SK-N-SH (cell line): ENCODE data around the gene TGFBR3L. TPM values are rescaled to one million over a fixed set of nuclear protein-coding genes. Genes with fewer than 3 reads are reported as not detected.
"Not testable (repeated sequence)": the region's sequence is repeated elsewhere in the genome, so short reads cannot be mapped to it uniquely, and the experiment has no call there.

Source experiments
- CTCF ChIA-PET: fragments of 300-600, 350-600 bp; formaldehyde crosslinking; extraction: SDS; loops from one replicate; lab custom pipeline; 2021; lab: Yijun Ruan, JAX
- POLR2A ChIA-PET: fragments of 350-600 bp; sonication (Branson Sonifier 250); formaldehyde crosslinking; extraction: SDS; loops from one replicate; lab custom pipeline; 2020; ENCODE audit warnings: antibody characterized with exemption, inconsistent platforms; lab: Yijun Ruan, JAX
- DNase-seq: peaks from one replicate; pipeline ENCODE4 v3.0.0; 2012
- H2AFZ ChIP-seq: fragments of 200-600 bp; sonication (generic); 2 replicates; pipeline ENCODE4 v1.8.1; 2016; ENCODE audit warnings: antibody characterized with exemption, mild to moderate bottlenecking, low read depth
- H3F3A ChIP-seq: fragments of 200-600 bp; sonication (generic); replicated peaks from 2 replicates; pipeline ENCODE3; 2016; ENCODE audit warnings: antibody characterized with exemption, mild to moderate bottlenecking; ENCODE audit not compliant: insufficient read depth
- H3K27ac ChIP-seq, 2 experiments: fragments of 200-500 bp in 1 of 2; fragments of 200-600 bp in 1 of 2; sonication (Bioruptor generic) in 1 of 2; sonication (generic), shearing (Covaris generic) in 1 of 2; 2 replicates each; pipeline versions ENCODE4 v1.5.1 to v1.6.1; 2014 to 2016; ENCODE audit warnings: low read depth in 2 of 2, inconsistent platforms in 1 of 2, low read length in 1 of 2, mild to moderate bottlenecking in 1 of 2, mixed read lengths in 1 of 2
- H3K27me3 ChIP-seq: fragments of 200-600 bp; sonication (generic), shearing (Covaris generic); 2 replicates; pipeline ENCODE4 v1.6.1; 2016; ENCODE audit warnings: mixed run types; ENCODE audit not compliant: insufficient read depth
- H3K36me3 ChIP-seq, 2 experiments: fragments of 200-500 bp in 1 of 2; fragments of 200-600 bp in 1 of 2; sonication (Bioruptor generic) in 1 of 2; sonication (generic) in 1 of 2; replicated peaks in 1 of 2; 2 replicates each; pipeline versions ENCODE3 to v1.5.1; 2014 to 2016; ENCODE audit warnings: low read length in 1 of 2, mild to moderate bottlenecking in 1 of 2; ENCODE audit not compliant: insufficient read depth in 2 of 2, control insufficient read depth in 1 of 2
- H3K4me1 ChIP-seq, 2 experiments: fragments of 200-500 bp in 1 of 2; fragments of 200-600 bp in 1 of 2; sonication (Bioruptor generic) in 1 of 2; sonication (generic), shearing (Covaris generic) in 1 of 2; 2 replicates each; pipeline versions ENCODE4 v1.5.1 to v1.6.1; 2014 to 2016; ENCODE audit warnings: low read depth in 1 of 2, low read length in 1 of 2, mixed run types in 1 of 2; ENCODE audit not compliant: insufficient read depth in 2 of 2, control insufficient read depth in 1 of 2
- H3K4me2 ChIP-seq: fragments of 200-600 bp; sonication (generic), shearing (Covaris generic); 2 replicates; pipeline ENCODE4 v1.6.1; 2017; ENCODE audit warnings: mixed run types
- H3K4me3 ChIP-seq, 2 experiments: fragments of 200-500 bp in 1 of 2; fragments of 200-600 bp in 1 of 2; sonication (Bioruptor generic) in 1 of 2; sonication (generic), shearing (Covaris generic) in 1 of 2; 2 replicates each; pipeline versions ENCODE4 v1.5.1 to v1.8.1; 2014 to 2016; ENCODE audit warnings: low read depth in 2 of 2, inconsistent platforms in 1 of 2, low read length in 1 of 2, mild to moderate bottlenecking in 1 of 2, mixed read lengths in 1 of 2, moderate library complexity in 1 of 2
- H3K79me2 ChIP-seq: fragments of 200-600 bp; sonication (generic); 2 replicates; pipeline ENCODE4 v1.8.1; 2017; ENCODE audit warnings: mild to moderate bottlenecking; ENCODE audit not compliant: insufficient read depth
- H3K9ac ChIP-seq: fragments of 200-600 bp; sonication (generic); 2 replicates; pipeline ENCODE4 v1.6.1; 2017; ENCODE audit warnings: mixed run types
- H3K9me2 ChIP-seq: fragments of 200-600 bp; sonication (generic); 2 replicates; pipeline ENCODE4 v1.6.1; 2017; ENCODE audit warnings: mixed run types
- H3K9me3 ChIP-seq: fragments of 200-600 bp; sonication (generic); 2 replicates; pipeline ENCODE4 v1.6.1; 2017; ENCODE audit warnings: mixed run types, mild to moderate bottlenecking, moderate library complexity
- H4K20me1 ChIP-seq: fragments of 200-600 bp; sonication (generic); 2 replicates; pipeline ENCODE4 v1.6.1; 2017; ENCODE audit warnings: mild to moderate bottlenecking, mixed run types; ENCODE audit not compliant: insufficient read depth
- EP300 ChIP-seq, 2 experiments: IDR thresholded peaks; 2 replicates each; pipeline versions ENCODE4 v1.4.0 to v1.6.1; 2012; ENCODE audit warnings: borderline replicate concordance in 1 of 2, low read depth in 1 of 2, low read length in 1 of 2
- JUND ChIP-seq: IDR thresholded peaks from 2 replicates; pipeline ENCODE4 v1.4.0; 2012
- MEF2A ChIP-seq: IDR thresholded peaks from 2 replicates; pipeline ENCODE4 v1.4.0; 2012; ENCODE audit warnings: low read depth, borderline replicate concordance
- MXI1 ChIP-seq: IDR thresholded peaks from 2 replicates; pipeline ENCODE4 v1.6.1; 2012; ENCODE audit warnings: mild to moderate bottlenecking, low read depth, low read length, improper control_type of control experiment
- NFIC ChIP-seq: IDR thresholded peaks from 2 replicates; pipeline ENCODE4 v1.4.0; 2012; ENCODE audit warnings: borderline replicate concordance
- NRF1 ChIP-seq: IDR thresholded peaks from 2 replicates; pipeline ENCODE4 v1.6.1; 2012; ENCODE audit warnings: low read depth, mild to moderate bottlenecking, low read length
- POLR2AphosphoS5 ChIP-seq: IDR thresholded peaks from 2 replicates; pipeline ENCODE4 v1.6.1; 2012; ENCODE audit warnings: low read depth, low read length
- RFX5 ChIP-seq: IDR thresholded peaks from 2 replicates; pipeline ENCODE4 v1.6.1; 2012; ENCODE audit warnings: mild to moderate bottlenecking, improper control_type of control experiment, low read length
- RXRA ChIP-seq: IDR thresholded peaks from 2 replicates; pipeline ENCODE4 v1.4.0; 2012; ENCODE audit warnings: low read depth, mild to moderate bottlenecking, borderline replicate concordance
- SMC3 ChIP-seq: IDR thresholded peaks from 2 replicates; pipeline ENCODE4 v1.6.1; 2012; ENCODE audit warnings: low read depth, low read length, improper control_type of control experiment
- TAF1 ChIP-seq: IDR thresholded peaks from 2 replicates; pipeline ENCODE4 v1.6.1; 2012; ENCODE audit warnings: low read depth, mild to moderate bottlenecking, low read length, moderate library complexity, borderline replicate concordance
- YY1 ChIP-seq: IDR thresholded peaks from 2 replicates; pipeline ENCODE4 v1.4.0; 2012; ENCODE audit warnings: low read depth, mild to moderate bottlenecking
- WGBS: methylation state at CpG from one replicate; pipeline ENCODE4 v1.1.6; 2017; ENCODE audit warnings: low lambda C conversion rate; 5-methylcytosine and 5-hydroxymethylcytosine counted together
- polyA plus RNA-seq, 3 experiments: library from polyadenylated mRNA; depleted of rRNA; stranded (reverse); fragments of >200 nt; gene quantifications; 2 replicates each; pipeline ENCODE4 v1.2.3, GENCODE V29; 2012
- TF ChIP-seq, protein P1 (sequence below): fragments of 150-350 bp; IDR thresholded peaks from 2 replicates; pipeline ENCODE4 v1.6.1; 2017; ENCODE audit warnings: antibody characterized with exemption, low read length, low read depth, borderline replicate concordance
- TF ChIP-seq, protein P2 (sequence below): fragments of 200-600 bp; sonication (generic); IDR thresholded peaks from 2 replicates; pipeline ENCODE4 v1.6.1; 2017; ENCODE audit warnings: antibody characterized with exemption, mild to moderate bottlenecking, moderate library complexity
- TF ChIP-seq, protein P3 (sequence below): IDR thresholded peaks from 2 replicates; pipeline ENCODE4; 2012
- TF ChIP-seq, protein P4 (sequence below): fragments of 150-350 bp; IDR thresholded peaks from 2 replicates; pipeline ENCODE4 v1.6.1; 2016; ENCODE audit warnings: mild to moderate bottlenecking, low read depth, low read length

Gene TGFBR3L
- polyA plus RNA-seq, 1 of the 3 experiments (the other 2 are of a cell fraction) = 0.87 TPM

DNA sequence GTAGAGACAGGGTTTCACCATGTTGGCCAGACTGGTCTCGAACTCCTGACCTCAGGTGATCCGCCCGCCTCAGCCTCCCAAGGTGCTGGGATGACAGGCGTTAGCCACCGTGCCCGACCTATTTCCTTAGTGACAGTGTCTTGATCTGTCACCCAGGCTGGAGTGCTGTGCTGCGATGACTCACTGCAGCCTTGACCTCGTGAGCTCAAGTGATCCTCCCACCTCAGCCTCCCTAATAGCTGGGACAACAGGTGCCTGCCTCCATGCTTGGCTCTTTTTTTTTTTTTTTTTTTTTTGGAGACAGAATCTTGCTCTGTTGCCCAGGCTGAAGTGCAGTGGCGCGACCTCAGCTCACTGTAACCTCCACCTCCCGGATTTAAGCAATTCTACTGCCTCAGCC, 15.4 kb downstream of the TGFBR3L start:
- peak overlapping the region; percentile 73; the same call in 1 of the 2 replicates for H3K9ac ChIP-seq
- not testable (repeated sequence) for DNase-seq, H3K9me3 ChIP-seq, H3K79me2 ChIP-seq, H3K4me3 ChIP-seq, H4K20me1 ChIP-seq, H2AFZ ChIP-seq, H3K9me2 ChIP-seq, H3K27me3 ChIP-seq
- peaks cover 36 to 38% of the 10 kb centered on the region in 2 experiments for H3K4me1 ChIP-seq
- H3K36me3 ChIP-seq = peaks cover 17 to 38% of the 10 kb centered on the region in 2 experiments
- ChIA-PET CTCF (interaction anchor here (1.7 to 6.7 kb wide), 3 partner anchors 11 to 72 kb away, joined by 4 to 69 read pairs (median 36); partner anchors contain the start of genes SNAPC2 and TIMM44), POLR2A (interaction anchor here (0.6 kb wide), 1 partner anchor 218 kb away, joined by 4 read pairs; no protein-coding TSS in a partner anchor)
- peaks cover 37% of the 10 kb centered on the region for H3F3A ChIP-seq
- peak overlapping the region; percentile 90 for H3K4me2 ChIP-seq
- H3K27ac ChIP-seq = peak overlapping the region in 1 of 2 experiments; percentile 99; a peak in 2 of 4 replicates
- 86% methylated on average over 11 of the region's 11 CpGs for WGBS

DNA sequence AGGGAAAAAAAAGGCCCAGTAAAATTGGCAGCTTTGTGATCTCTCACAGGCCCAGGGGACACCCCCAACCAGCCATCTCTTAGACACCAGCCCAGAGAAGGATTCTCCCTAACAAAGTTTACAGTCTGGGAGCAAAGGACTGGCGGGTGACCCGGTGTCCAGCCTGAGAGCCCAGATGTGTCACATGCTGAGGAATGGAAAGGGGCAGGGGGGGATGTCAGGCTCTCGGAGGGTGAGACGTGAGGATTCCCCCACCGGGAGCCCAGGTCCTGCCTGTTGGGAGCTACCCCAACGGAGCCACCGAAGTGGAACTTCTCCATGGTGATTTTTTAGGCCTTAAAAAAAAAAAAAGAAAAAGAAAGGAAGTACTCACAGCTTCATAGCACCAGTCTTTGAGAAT, 16.1 kb downstream of the TGFBR3L start:
- TF ChIP-seq YY1 (no peak), NRF1 (no peak), POLR2AphosphoS5 (no peak), JUND (no peak), TAF1 (no peak), SMC3 (no peak), MXI1 (no peak), NFIC (no peak), MEF2A (no peak), EP300 (IDR thresholded peaks at IDR 0.05; ENCODE audit: borderline replicate concordance in 1 of 2, low read depth in 1 of 2, low read length in 1 of 2) (no peak), RXRA (no peak), RFX5 (no peak)
- TF ChIP-seq, protein P1, sequence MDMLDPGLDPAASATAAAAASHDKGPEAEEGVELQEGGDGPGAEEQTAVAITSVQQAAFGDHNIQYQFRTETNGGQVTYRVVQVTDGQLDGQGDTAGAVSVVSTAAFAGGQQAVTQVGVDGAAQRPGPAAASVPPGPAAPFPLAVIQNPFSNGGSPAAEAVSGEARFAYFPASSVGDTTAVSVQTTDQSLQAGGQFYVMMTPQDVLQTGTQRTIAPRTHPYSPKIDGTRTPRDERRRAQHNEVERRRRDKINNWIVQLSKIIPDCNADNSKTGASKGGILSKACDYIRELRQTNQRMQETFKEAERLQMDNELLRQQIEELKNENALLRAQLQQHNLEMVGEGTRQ = no peak
- TF ChIP-seq, protein P2, sequence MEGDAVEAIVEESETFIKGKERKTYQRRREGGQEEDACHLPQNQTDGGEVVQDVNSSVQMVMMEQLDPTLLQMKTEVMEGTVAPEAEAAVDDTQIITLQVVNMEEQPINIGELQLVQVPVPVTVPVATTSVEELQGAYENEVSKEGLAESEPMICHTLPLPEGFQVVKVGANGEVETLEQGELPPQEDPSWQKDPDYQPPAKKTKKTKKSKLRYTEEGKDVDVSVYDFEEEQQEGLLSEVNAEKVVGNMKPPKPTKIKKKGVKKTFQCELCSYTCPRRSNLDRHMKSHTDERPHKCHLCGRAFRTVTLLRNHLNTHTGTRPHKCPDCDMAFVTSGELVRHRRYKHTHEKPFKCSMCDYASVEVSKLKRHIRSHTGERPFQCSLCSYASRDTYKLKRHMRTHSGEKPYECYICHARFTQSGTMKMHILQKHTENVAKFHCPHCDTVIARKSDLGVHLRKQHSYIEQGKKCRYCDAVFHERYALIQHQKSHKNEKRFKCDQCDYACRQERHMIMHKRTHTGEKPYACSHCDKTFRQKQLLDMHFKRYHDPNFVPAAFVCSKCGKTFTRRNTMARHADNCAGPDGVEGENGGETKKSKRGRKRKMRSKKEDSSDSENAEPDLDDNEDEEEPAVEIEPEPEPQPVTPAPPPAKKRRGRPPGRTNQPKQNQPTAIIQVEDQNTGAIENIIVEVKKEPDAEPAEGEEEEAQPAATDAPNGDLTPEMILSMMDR = no peak
- TF ChIP-seq, protein P3, sequence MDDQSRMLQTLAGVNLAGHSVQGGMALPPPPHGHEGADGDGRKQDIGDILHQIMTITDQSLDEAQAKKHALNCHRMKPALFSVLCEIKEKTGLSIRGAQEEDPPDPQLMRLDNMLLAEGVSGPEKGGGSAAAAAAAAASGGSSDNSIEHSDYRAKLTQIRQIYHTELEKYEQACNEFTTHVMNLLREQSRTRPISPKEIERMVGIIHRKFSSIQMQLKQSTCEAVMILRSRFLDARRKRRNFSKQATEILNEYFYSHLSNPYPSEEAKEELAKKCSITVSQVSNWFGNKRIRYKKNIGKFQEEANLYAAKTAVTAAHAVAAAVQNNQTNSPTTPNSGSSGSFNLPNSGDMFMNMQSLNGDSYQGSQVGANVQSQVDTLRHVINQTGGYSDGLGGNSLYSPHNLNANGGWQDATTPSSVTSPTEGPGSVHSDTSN = no peak
- TF ChIP-seq, protein P4, sequence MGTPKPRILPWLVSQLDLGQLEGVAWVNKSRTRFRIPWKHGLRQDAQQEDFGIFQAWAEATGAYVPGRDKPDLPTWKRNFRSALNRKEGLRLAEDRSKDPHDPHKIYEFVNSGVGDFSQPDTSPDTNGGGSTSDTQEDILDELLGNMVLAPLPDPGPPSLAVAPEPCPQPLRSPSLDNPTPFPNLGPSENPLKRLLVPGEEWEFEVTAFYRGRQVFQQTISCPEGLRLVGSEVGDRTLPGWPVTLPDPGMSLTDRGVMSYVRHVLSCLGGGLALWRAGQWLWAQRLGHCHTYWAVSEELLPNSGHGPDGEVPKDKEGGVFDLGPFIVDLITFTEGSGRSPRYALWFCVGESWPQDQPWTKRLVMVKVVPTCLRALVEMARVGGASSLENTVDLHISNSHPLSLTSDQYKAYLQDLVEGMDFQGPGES = no peak
- WGBS = 91% methylated on average over 7 of the region's 7 CpGs
- CTCF ChIA-PET = interaction anchor here (0.6 to 6.7 kb wide), 5 partner anchors 11 to 160 kb away, joined by 3 to 69 read pairs (median 4); partner anchors contain the start of genes SNAPC2 and TIMM44

More for the DNA sequence above, 16.1 kb downstream of the TGFBR3L start:
- no peaks in the 10 kb centered on the region for H3K27me3 ChIP-seq
- no peaks in the 10 kb centered on the region for H3K9me3 ChIP-seq
- no peaks in the 10 kb centered on the region for H3K9me2 ChIP-seq
- H4K20me1 ChIP-seq = peaks cover 3% of the 10 kb centered on the region; the same call in 1 of the 2 replicates
- H3K4me3 ChIP-seq = no peak overlapping the region
- peak overlapping the region in 1 of 2 experiments; percentile 99; a peak in 2 of 4 replicates for H3K27ac ChIP-seq
- peaks cover 36 to 38% of the 10 kb centered on the region in 2 experiments for H3K4me1 ChIP-seq
- peaks cover 37% of the 10 kb centered on the region for H3F3A ChIP-seq
- H3K4me2 ChIP-seq = no peak overlapping the region
- no peaks in the 10 kb centered on the region for H3K79me2 ChIP-seq
- no peak overlapping the region for H2AFZ ChIP-seq
- no peak for DNase-seq
- H3K9ac ChIP-seq = no peak overlapping the region
- POLR2A ChIA-PET = interaction anchor here (1.0 kb wide), 1 partner anchor 33 kb away, joined by 3 read pairs; no protein-coding TSS in a partner anchor
- peaks cover 25 to 41% of the 10 kb centered on the region in 2 experiments for H3K36me3 ChIP-seq
